Measurements from ENCODE around the gene RUNX1. TPM values are rescaled to one million over a fixed set of nuclear protein-coding genes. Genes with fewer than 3 reads are reported as not detected.

Gene RUNX1
- total and polyA plus RNA-seq, 2 of the 13 experiments (the other 11 are each of a cell fraction or from before 2014, with no cell fraction given), result 5.4 to 6.4 TPM

- TF ChIP-seq ZMAT5 (CRISPR knock-in tag; IDR thresholded peaks at IDR 0.05; ENCODE audit: borderline replicate concordance, low read depth) (no peak), U2AF2 (IDR thresholded peaks at IDR 0.05; ENCODE audit: low read depth, low read length) (no peak), BHLHE40 (IDR thresholded peaks at IDR 0.05; ENCODE audit: low read length) (0 out of 2 replicates have a peak, but pooled peaks have one; percentile 17), AGO1 (IDR thresholded peaks at IDR 0.05; ENCODE audit: low read depth, low read length, poor library complexity, severe bottlenecking) (peak; percentile 60), SRSF1 (optimal IDR thresholded peaks at IDR 0.05; ENCODE audit: low read depth, low read length) (peak; percentile 3), TAF15 (IDR thresholded peaks at IDR 0.05; ENCODE audit: low read depth, low read length, poor library complexity, severe bottlenecking) (no peak), NPAS2 (CRISPR knock-in tag; IDR thresholded peaks at IDR 0.05; ENCODE audit: borderline replicate concordance) (no peak), FOXA1 (IDR thresholded peaks at IDR 0.05) (no peak), FOXA1 (CRISPR knock-in tag; IDR thresholded peaks at IDR 0.05) (peak; percentile 21; the same call in 1 of the 2 replicates), TCF7 (IDR thresholded peaks at IDR 0.05; ENCODE audit: low read depth) (no peak), TFE3 (CRISPR knock-in tag; IDR thresholded peaks at IDR 0.05) (no peak; the same call in 1 of the 2 replicates), ELK4 (CRISPR knock-in tag; IDR thresholded peaks at IDR 0.05; ENCODE audit: borderline replicate concordance) (no peak), KMT2A (CRISPR knock-in tag; IDR thresholded peaks at IDR 0.05) (peak; percentile 76; the same call in 1 of the 2 replicates), ZMAT3 (CRISPR knock-in tag; conservative IDR thresholded peaks at IDR 0.05) (peak; percentile 11; the same call in 1 of the 2 replicates), HNF1B (CRISPR knock-in tag; IDR thresholded peaks at IDR 0.05) (peak; percentile 68; the same call in 1 of the 2 replicates), ZMYM4 (CRISPR knock-in tag; IDR thresholded peaks at IDR 0.05) (no peak; the same call in 1 of the 2 replicates), TFAP4 (IDR thresholded peaks at IDR 0.05; ENCODE audit: borderline replicate concordance, low read depth) (peak; percentile 83)
- TF ChIP-seq, protein P1, sequence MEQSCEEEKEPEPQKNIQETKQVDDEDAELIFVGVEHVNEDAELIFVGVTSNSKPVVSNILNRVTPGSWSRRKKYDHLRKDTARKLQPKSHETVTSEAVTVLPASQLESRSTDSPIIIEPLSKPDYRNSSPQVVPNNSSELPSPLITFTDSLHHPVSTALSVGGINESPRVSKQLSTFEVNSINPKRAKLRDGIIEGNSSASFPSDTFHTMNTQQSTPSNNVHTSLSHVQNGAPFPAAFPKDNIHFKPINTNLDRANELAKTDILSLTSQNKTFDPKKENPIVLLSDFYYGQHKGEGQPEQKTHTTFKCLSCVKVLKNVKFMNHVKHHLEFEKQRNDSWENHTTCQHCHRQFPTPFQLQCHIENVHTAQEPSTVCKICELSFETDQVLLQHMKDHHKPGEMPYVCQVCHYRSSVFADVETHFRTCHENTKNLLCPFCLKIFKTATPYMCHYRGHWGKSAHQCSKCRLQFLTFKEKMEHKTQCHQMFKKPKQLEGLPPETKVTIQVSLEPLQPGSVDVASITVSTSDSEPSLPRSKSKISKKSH (CRISPR knock-in tag; IDR thresholded peaks at IDR 0.05; ENCODE audit: borderline replicate concordance), result no peak
- TF ChIP-seq, protein P2, sequence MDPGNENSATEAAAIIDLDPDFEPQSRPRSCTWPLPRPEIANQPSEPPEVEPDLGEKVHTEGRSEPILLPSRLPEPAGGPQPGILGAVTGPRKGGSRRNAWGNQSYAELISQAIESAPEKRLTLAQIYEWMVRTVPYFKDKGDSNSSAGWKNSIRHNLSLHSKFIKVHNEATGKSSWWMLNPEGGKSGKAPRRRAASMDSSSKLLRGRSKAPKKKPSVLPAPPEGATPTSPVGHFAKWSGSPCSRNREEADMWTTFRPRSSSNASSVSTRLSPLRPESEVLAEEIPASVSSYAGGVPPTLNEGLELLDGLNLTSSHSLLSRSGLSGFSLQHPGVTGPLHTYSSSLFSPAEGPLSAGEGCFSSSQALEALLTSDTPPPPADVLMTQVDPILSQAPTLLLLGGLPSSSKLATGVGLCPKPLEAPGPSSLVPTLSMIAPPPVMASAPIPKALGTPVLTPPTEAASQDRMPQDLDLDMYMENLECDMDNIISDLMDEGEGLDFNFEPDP (CRISPR knock-in tag; conservative IDR thresholded peaks at IDR 0.05), result no peak
Observed at GRCh38 chr21:34887725-34888568, 161.2 kb downstream of the RUNX1 start (continued).

Measured in HepG2 (cell line).